MM.1S (cell line): ENCODE results near the gene CDK6.
A peak's percentile ranks its signal among the peaks of the same experiment; 100 is the strongest.

Source experiments
- EZH2 ChIP-seq: fragments of 300-600 bp; sonication (generic); optimal IDR thresholded peaks from 2 replicates; pipeline ENCODE3; 2017; ENCODE audit warnings: low read depth, mild to moderate bottlenecking, antibody characterized with exemption, low read length, mixed read lengths
- TF ChIP-seq, protein P1 (sequence below): fragments of 300-600 bp; sonication (generic); IDR thresholded peaks from 2 replicates; pipeline ENCODE4 v1.5.1; 2016; ENCODE audit warnings: antibody characterized with exemption, low read length, mixed read lengths

DNA sequence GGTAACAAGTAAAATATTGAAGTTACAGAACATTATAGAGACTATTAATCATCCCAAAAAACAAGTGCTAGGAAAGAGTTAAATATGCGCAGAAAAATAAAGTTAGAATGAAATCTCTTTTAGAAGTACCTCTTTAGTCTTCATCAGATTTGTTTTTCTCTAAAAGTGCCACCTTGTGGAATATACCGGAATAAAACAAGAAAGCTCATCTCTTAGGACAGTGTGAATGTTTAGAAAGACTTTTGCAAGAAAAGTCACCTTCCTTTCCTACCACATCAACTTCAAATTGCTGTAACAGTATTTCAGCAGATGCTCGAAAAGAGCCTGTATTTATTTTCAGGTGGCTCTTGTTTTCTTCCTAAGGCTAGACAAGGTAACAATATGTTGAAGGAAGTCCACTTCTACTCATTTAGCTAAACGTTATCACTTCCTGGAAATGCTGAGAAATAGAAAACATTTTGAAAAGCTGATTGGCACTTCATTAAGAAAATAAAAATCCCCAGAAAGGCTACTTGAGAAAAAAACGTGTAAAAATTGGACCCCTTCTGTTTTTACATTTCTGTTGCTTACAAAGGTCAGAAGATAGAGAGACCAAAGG, 226.4 kb downstream of the CDK6 start:
- TF ChIP-seq, protein P1, sequence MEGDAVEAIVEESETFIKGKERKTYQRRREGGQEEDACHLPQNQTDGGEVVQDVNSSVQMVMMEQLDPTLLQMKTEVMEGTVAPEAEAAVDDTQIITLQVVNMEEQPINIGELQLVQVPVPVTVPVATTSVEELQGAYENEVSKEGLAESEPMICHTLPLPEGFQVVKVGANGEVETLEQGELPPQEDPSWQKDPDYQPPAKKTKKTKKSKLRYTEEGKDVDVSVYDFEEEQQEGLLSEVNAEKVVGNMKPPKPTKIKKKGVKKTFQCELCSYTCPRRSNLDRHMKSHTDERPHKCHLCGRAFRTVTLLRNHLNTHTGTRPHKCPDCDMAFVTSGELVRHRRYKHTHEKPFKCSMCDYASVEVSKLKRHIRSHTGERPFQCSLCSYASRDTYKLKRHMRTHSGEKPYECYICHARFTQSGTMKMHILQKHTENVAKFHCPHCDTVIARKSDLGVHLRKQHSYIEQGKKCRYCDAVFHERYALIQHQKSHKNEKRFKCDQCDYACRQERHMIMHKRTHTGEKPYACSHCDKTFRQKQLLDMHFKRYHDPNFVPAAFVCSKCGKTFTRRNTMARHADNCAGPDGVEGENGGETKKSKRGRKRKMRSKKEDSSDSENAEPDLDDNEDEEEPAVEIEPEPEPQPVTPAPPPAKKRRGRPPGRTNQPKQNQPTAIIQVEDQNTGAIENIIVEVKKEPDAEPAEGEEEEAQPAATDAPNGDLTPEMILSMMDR: peak; percentile 51
- no peak for TF ChIP-seq EZH2
